Keratinocyte (primary cell): ENCODE results near the gene CCDC32. TPM values are rescaled to one million over a fixed set of nuclear protein-coding genes. Genes with fewer than 3 reads are reported as not detected.

ENCODE experiments used
- DNase-seq: peaks from one replicate; pipeline ENCODE4 v3.0.0-alpha.2; 2011; ENCODE audit warnings: low read depth, missing footprints, low spot score
- FAIRE-seq: peaks from 2 replicates; lab custom pipeline; 2011; peaks lifted over from hg19 to GRCh38; lab: Jason Lieb, UNC
- H2AFZ ChIP-seq: 2 replicates; pipeline ENCODE4 v1.6.0; 2012; ENCODE audit warnings: low read length, control low read depth, inconsistent platforms; ENCODE audit not compliant: control insufficient read depth
- H3K27ac ChIP-seq: 2 replicates; pipeline ENCODE4 v1.5.1; 2011; ENCODE audit warnings: low read length; ENCODE audit not compliant: control insufficient read depth, insufficient read depth
- H3K27me3 ChIP-seq: 3 replicates; pipeline ENCODE4 v1.6.0; 2011; ENCODE audit warnings: low read length; ENCODE audit not compliant: control insufficient read depth, insufficient read depth; ENCODE audit errors: extremely low read depth
- H3K36me3 ChIP-seq, 2 experiments: 2 replicates in 1 of 2; 3 replicates in 1 of 2; pipeline ENCODE4 v1.5.1; 2011; ENCODE audit warnings: low read length in 2 of 2, mild to moderate bottlenecking in 1 of 2; ENCODE audit not compliant: control insufficient read depth in 2 of 2, insufficient read depth in 2 of 2; ENCODE audit errors: extremely low read depth in 1 of 2
- H3K4me1 ChIP-seq: 3 replicates; pipeline ENCODE4 v1.5.1; 2011; ENCODE audit warnings: low read length; ENCODE audit not compliant: control insufficient read depth, insufficient read depth; ENCODE audit errors: extremely low read depth
- H3K4me2 ChIP-seq: 3 replicates; pipeline ENCODE4 v1.6.0; 2011; ENCODE audit warnings: low read depth, low read length; ENCODE audit not compliant: control insufficient read depth, insufficient read depth; ENCODE audit errors: extremely low read depth
- H3K4me3 ChIP-seq, 3 experiments: fragments of 200-600 bp in 1 of 3; sonication (generic) in 1 of 3; 2 replicates in 2 of 3; 3 replicates in 1 of 3; pipeline ENCODE4 v1.5.1; 2011 to 2016; ENCODE audit warnings: low read length in 3 of 3, mild to moderate bottlenecking in 3 of 3, control low read depth in 2 of 3, inconsistent platforms in 1 of 3, low read depth in 1 of 3, mixed read lengths in 1 of 3, mixed run types in 1 of 3, moderate library complexity in 1 of 3; ENCODE audit not compliant: control insufficient read depth in 2 of 3, insufficient read depth in 2 of 3; ENCODE audit errors: extremely low read depth in 1 of 3
- H3K79me2 ChIP-seq: 2 replicates; pipeline ENCODE4 v1.6.0; 2012; ENCODE audit warnings: low read length; ENCODE audit not compliant: control insufficient read depth, insufficient read depth
- H3K9ac ChIP-seq: 3 replicates; pipeline ENCODE4 v1.6.0; 2011; ENCODE audit warnings: low read length; ENCODE audit not compliant: control insufficient read depth, insufficient read depth; ENCODE audit errors: extremely low read depth
- H3K9me1 ChIP-seq: 3 replicates; pipeline ENCODE4 v1.6.0; 2011; ENCODE audit warnings: low read length; ENCODE audit not compliant: control insufficient read depth, insufficient read depth; ENCODE audit errors: extremely low read depth
- H3K9me3 ChIP-seq: 2 replicates; pipeline ENCODE4 v1.5.1; 2012; ENCODE audit warnings: low read depth, low read length; ENCODE audit not compliant: control insufficient read depth
- H4K20me1 ChIP-seq: 3 replicates; pipeline ENCODE4 v1.6.0; 2011; ENCODE audit warnings: low read length; ENCODE audit not compliant: control insufficient read depth, insufficient read depth; ENCODE audit errors: extremely low read depth
- EZH2 ChIP-seq: IDR thresholded peaks from one replicate; pipeline ENCODE4 v1.6.1; 2012; ENCODE audit warnings: inconsistent platforms, mild to moderate bottlenecking, low read length, moderate library complexity
- dilution Hi-C: fragments of 300-500 bp; cut with MboI; formaldehyde crosslinking; loops from one replicate; pipeline ENCODE4 v1.7.0; 2020; ENCODE audit warnings: low sequenced_read_pairs; ENCODE audit not compliant: extremely low pct_ligation_motif_present
- polyA plus RNA-seq, 5 experiments: library from polyadenylated mRNA; depleted of rRNA in 3 of 5; stranded (reverse) in 3 of 5; stranded (forward) in 1 of 5; unstranded in 1 of 5; fragments of >200 nt; gene quantifications; 1 replicate in 1 of 5; 2 replicates in 3 of 5; 3 replicates in 1 of 5; pipeline versions ENCODE4 v1.2.1 to v1.2.3, GENCODE V29; 2011 to 2012; ENCODE audit warnings: missing spikeins in 2 of 5, low read depth in 1 of 5, low replicate concordance in 1 of 5
- TF ChIP-seq, protein P1 (sequence below), 3 experiments: IDR thresholded peaks in 1 of 3; conservative IDR thresholded peaks in 1 of 3; optimal IDR thresholded peaks in 1 of 3; 2 replicates in 2 of 3; 3 replicates in 1 of 3; pipeline versions ENCODE3 to v1.5.1; 2011; ENCODE audit warnings: low read length in 3 of 3, mild to moderate bottlenecking in 3 of 3, moderate library complexity in 2 of 3, control low read depth in 1 of 3, inconsistent platforms in 1 of 3; ENCODE audit not compliant: insufficient read depth in 2 of 3; ENCODE audit errors: extremely low read depth in 1 of 3

CCDC32 gene
- polyA plus RNA-seq, 1 donor (not counting 4 experiments of a cell fraction or from before 2014, with no cell fraction given) = 18.0 TPM

DNA sequence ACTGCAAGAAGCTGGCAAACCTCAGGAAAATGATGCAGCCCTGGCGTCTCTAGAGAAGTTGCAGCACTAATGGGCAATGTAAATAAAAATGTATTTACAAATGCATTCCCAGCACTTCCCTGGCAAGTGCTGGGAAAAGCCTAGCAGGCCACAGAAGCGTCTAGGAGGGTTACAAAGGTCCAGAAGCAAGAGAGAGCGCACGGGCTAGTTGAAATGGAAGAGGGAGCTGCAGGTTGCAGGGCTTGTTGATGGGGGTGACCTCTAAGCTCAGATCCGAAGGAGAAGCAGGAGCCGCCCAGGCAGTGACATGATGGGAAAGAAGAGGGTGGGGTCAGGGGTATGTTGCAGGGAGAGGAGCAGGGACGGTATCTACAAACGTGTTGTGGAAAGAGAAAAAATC, 26.5 kb upstream of the CCDC32 start:
- Histone ChIP-seq H3K4me3 (no peak overlapping the region), H3K36me3 (no peaks in the 10 kb centered on the region), H3K9ac (no peak overlapping the region), H3K9me1 (no peaks in the 10 kb centered on the region), H3K4me1 (peaks cover 6% of the 10 kb centered on the region), H3K79me2 (peaks cover 20% of the 10 kb centered on the region), H3K27me3 (no peaks in the 10 kb centered on the region), H2AFZ (no peak overlapping the region), H3K27ac (no peak overlapping the region), H3K9me3 (no peaks in the 10 kb centered on the region), H4K20me1 (no peaks in the 10 kb centered on the region), H3K4me2 (no peak overlapping the region)
- DNase-seq (no peak), FAIRE-seq (no peak)
- dilution Hi-C loops = no loop called here
- TF ChIP-seq, protein P1, sequence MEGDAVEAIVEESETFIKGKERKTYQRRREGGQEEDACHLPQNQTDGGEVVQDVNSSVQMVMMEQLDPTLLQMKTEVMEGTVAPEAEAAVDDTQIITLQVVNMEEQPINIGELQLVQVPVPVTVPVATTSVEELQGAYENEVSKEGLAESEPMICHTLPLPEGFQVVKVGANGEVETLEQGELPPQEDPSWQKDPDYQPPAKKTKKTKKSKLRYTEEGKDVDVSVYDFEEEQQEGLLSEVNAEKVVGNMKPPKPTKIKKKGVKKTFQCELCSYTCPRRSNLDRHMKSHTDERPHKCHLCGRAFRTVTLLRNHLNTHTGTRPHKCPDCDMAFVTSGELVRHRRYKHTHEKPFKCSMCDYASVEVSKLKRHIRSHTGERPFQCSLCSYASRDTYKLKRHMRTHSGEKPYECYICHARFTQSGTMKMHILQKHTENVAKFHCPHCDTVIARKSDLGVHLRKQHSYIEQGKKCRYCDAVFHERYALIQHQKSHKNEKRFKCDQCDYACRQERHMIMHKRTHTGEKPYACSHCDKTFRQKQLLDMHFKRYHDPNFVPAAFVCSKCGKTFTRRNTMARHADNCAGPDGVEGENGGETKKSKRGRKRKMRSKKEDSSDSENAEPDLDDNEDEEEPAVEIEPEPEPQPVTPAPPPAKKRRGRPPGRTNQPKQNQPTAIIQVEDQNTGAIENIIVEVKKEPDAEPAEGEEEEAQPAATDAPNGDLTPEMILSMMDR (optimal IDR thresholded peaks at IDR 0.05 in 1 of 3, IDR thresholded peaks at IDR 0.05 in 1 of 3, conservative IDR thresholded peaks at IDR 0.05 in 1 of 3; ENCODE audit: extremely low read depth in 1 of 3, insufficient read depth in 2 of 3, low read length in 3 of 3) = no peak
- TF ChIP-seq EZH2 = no peak

DNA sequence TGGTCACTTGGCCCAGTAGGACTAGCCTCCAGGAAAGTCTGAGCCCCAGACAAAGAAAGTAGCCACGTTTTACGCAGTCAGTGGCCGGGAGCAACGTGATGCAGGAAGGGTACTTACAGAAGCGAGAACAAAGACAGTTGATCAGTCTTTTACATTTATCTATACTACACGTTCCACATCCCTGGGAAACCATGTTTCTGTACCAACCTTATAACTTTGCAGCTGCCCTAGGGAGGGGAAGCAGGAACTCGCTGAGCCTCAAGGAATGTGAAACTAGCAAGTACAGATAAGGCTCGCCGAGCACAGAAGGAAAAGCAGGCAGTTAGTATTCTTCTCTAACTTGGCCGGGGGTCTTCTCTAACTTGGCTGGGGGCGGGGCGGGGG, 25.8 kb upstream of the CCDC32 start:
- FAIRE-seq (no peak), DNase-seq (no peak)
- Histone ChIP-seq H3K79me2 (peaks cover 12% of the 10 kb centered on the region), H3K27me3 (no peaks in the 10 kb centered on the region), H3K36me3 (no peaks in the 10 kb centered on the region), H4K20me1 (no peaks in the 10 kb centered on the region), H3K9ac (no peak overlapping the region), H3K9me3 (no peaks in the 10 kb centered on the region), H3K4me3 (no peak overlapping the region), H3K4me1 (peaks cover 6% of the 10 kb centered on the region), H2AFZ (no peak overlapping the region), H3K27ac (no peak overlapping the region), H3K9me1 (no peaks in the 10 kb centered on the region), H3K4me2 (no peak overlapping the region)
- TF ChIP-seq, protein P1 (optimal IDR thresholded peaks at IDR 0.05 in 1 of 3, IDR thresholded peaks at IDR 0.05 in 1 of 3, conservative IDR thresholded peaks at IDR 0.05 in 1 of 3; ENCODE audit: extremely low read depth in 1 of 3, insufficient read depth in 2 of 3, low read length in 3 of 3) = no peak
- TF ChIP-seq EZH2 = no peak
- dilution Hi-C loops = no loop called here
